LNCAP (cell line): Measurements from ENCODE around the gene PLPPR3.

Source experiments
- TF ChIP-seq, protein P1 (sequence below): fragments of 450-650 bp; IDR thresholded peaks from 2 replicates; pipeline ENCODE4 v1.5.1; 2017; ENCODE audit warnings: mild to moderate bottlenecking

Gene PLPPR3

DNA sequence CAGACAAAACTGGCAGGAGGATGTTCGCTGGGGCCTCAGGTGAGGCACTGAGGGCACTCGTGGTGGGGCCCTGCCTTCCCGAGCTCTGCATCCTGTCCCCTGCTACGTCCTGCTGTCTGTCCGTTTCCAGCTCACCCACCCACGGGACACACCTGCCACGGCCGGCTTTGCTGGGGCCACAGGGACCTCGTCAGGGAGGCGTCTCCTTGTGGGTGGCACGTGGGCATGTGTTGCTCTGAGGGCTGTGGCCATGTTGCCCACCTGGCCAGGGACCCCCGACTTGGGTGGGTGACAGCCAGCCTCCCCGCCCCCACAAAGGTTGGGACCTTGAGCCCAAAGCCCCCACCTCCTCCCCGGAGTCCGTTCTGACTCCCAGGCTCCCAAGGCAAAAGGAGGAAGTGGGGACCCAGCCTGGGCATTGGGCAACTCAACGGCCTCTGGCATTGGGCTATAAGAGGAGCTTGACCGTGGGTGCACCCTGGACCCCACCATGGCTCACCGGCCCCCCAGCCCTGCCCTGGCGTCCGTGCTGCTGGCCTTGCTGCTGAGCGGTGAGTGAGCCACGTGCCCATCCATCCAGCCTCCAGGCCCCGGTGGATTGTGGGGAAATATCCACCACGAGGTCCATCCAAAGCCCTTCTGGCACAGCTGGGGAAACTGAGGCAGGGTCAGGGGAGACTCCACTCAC lies 18.9 kb upstream of the PLPPR3 start, which contains the start of gene PRTN3:
Gene PRTN3, plus strand, starts transcription at position 481 of the 688 bp plus-strand sequence. Its CDS starts 10 bp downstream, at position 491.
- TF ChIP-seq, protein P1, sequence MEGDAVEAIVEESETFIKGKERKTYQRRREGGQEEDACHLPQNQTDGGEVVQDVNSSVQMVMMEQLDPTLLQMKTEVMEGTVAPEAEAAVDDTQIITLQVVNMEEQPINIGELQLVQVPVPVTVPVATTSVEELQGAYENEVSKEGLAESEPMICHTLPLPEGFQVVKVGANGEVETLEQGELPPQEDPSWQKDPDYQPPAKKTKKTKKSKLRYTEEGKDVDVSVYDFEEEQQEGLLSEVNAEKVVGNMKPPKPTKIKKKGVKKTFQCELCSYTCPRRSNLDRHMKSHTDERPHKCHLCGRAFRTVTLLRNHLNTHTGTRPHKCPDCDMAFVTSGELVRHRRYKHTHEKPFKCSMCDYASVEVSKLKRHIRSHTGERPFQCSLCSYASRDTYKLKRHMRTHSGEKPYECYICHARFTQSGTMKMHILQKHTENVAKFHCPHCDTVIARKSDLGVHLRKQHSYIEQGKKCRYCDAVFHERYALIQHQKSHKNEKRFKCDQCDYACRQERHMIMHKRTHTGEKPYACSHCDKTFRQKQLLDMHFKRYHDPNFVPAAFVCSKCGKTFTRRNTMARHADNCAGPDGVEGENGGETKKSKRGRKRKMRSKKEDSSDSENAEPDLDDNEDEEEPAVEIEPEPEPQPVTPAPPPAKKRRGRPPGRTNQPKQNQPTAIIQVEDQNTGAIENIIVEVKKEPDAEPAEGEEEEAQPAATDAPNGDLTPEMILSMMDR: no peak

DNA sequence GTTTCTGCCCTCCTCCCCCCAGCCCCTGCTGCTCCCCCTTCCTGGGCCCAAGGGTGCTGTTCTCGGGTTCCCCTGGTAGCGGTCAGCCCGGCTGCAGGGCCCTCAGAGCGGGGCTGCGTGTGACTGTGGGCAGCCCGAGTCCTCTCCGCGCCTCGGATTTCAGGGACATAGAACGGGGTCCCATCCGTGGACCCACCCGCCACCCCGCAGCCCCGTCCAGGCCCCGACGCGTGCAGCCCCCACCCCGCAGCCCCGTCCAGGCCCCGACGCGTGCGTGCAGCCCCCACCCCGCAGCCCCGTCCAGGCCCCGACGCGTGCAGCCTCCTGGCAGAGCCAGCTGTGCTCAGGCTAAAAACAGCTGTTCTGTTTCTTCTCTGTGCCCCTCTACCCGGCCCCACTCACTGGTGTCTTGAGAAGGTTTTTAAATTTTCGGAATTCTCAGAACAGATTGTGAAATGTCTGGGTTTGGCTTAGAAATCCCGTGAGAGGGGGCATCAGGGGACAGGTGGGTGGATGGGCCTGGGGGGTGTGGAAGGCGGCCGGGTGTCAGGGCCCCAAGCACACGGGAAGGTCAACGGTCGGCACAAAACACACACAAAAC lies 13.6 kb upstream of the PLPPR3 start:
- TF ChIP-seq, protein P1: no peak

DNA sequence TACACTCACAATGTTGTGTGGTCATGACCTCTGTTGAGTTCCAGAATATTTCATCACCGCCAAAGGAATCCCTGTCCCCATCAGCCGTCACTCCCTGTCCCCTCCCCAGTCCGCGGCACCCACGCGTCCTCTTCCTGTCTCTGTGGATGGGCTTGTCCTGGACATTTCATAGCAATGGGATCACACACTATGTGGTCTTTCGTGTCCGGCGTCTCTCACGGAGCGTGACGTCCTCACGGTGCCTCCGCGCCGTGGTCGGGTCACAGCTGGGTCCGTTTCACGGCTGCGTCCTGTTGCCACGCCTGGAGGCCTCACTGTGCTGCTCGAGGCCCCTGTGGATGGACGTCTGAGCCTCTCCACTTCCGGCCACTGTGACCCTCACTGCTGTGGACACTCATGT lies 12.5 kb upstream of the PLPPR3 start:
- TF ChIP-seq, protein P1: no peak

DNA sequence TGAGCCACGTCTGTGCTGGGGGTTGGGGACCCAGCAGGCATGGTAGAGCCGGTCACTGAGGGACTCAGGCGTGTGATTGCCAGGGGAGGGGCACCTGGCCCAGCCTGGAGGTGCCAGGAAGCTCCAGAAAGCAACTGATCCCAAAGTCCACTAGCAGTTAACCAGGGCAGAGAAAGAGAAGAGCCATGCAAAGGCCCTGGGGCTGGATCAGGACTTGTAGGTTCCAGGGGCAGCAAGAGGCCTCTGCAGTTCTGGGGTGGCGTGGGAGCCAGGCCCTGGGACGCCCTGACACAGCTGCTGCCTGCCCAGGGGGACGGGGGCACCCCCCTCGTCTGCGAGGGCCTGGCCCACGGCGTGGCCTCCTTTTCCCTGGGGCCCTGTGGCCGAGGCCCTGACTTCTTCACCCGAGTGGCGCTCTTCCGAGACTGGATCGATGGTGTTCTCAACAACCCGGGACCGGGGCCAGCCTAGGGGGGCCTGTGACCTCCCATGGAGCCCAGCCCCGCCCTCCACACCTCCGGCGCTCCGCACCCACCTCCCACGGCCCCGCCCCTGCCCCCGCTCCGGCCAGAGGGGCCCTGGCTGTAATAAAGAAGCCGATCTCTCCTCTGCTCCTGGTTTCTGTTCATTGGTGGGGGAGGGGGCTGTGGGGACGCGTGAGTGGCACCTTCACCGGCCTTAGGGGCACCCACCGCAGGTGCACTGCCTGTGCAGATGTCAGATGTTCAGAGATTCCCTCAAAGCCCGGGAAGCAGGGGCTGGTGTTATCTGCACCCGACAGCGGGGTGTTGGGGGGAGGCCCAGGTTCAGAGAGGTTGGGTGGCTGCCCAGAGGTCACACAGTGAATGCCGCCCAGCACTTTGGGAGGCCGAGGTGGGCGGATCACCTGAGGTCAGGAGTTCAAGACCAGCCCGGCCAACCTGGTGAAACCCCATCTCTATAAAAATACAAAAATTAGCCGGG lies 9.9 kb upstream of the PLPPR3 start:
- TF ChIP-seq, protein P1: no peak

DNA sequence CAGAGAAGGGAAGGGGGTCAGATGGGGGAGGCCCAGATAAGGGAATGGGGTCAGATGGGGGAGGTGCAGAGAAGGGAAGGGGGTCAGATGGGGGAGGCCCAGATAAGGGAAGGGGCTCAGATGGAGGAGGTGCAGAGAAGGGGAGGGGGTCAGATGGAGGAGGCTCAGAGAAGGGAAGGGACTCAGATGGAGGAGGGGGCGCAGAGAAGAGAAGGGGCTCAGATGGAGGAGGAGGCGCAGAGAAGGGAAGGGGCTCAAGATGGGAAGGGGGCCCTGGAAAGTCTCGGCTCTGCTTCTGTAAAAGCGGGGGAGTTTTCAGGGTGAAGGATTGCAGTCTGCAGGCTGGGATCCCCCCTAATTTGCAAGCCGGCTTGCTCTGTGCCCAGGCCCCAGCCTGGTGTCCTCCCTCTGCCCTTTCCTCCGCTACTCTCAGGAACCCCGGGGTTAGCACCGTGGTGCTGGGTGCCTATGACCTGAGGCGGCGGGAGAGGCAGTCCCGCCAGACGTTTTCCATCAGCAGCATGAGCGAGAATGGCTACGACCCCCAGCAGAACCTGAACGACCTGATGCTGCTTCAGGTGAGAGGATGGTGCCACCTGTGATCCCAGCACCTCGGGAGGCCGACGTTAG lies 7.5 kb upstream of the PLPPR3 start:
- TF ChIP-seq, protein P1: no peak

DNA sequence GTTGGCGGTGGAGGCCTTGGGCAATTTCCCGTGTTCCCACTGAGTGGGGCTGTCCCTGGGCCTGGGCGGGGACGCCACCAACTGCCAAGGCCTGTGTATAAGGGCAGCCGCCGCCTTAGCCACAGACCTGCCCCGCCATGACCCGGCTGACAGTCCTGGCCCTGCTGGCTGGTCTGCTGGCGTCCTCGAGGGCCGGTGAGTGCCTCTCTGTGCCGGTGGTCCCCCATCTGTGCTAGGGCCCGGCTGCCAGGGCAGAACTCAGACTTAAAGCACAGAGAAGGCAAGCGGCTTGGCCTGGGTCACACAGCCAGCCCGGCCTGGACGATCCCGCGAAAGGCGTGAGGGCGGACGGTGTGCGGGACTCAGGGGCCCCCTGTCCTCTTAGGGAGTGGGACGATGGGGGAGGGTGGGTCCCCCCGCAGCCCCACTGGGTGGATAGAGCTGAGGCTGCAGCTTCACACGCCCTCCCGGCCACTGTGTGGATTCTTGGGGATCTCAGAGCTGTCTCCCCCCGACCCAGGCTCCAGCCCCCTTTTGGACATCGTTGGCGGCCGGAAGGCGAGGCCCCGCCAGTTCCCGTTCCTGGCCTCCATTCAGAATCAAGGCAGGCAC lies 6.1 kb upstream of the PLPPR3 start, which contains the start of gene AZU1:
Gene AZU1, plus strand, starts transcription at position 128 of the 612 bp plus-strand sequence. Its CDS starts 10 bp downstream, at position 138.
- TF ChIP-seq, protein P1: no peak
